ENCODE measurements around the gene IKZF2. TPM values are rescaled to one million over a fixed set of nuclear protein-coding genes. Genes with fewer than 3 reads are reported as not detected.

IKZF2 gene
- total and polyA plus RNA-seq, 9 of the 15 experiments (the other 6 are each of a cell fraction or from before 2014, with no cell fraction given): 0.04 to 0.54 (median 0.22) TPM

GRCh38 chr2:213069531-213069930 is 81.9 kb downstream of the IKZF2 start (continued):
- TF ChIP-seq CHD7 (IDR thresholded peaks at IDR 0.05; ENCODE audit: low read depth, low read length) (no peak), ESRRB (CRISPR knock-in tag; IDR thresholded peaks at IDR 0.05; ENCODE audit: borderline replicate concordance) (no peak), ZNF431 (CRISPR knock-in tag; IDR thresholded peaks at IDR 0.05) (no peak)
